ENCODE data around the gene PLA2G4B. TPM values are rescaled to one million over a fixed set of nuclear protein-coding genes. Genes with fewer than 3 reads are reported as not detected.

PLA2G4B gene
- total and polyA plus RNA-seq, 10 of the 15 experiments (the other 5 are each of a cell fraction or from before 2014, with no cell fraction given), result 0.22 to 6.6 (median 2.9) TPM

GRCh38 chr15:41880156-41880877 lies 41.7 kb downstream of the PLA2G4B start (continued):
- TF ChIP-seq CEBPB (IDR thresholded peaks at IDR 0.05; ENCODE audit: borderline replicate concordance in 1 of 2, low read depth in 2 of 2, low read length in 2 of 2), result no peak
- TF ChIP-seq ATF7 (IDR thresholded peaks at IDR 0.05; ENCODE audit: low read depth), result no peak
- no peak for TF ChIP-seq BCL3 (IDR thresholded peaks at IDR 0.05; ENCODE audit: borderline replicate concordance, insufficient read depth, low read depth, low read length, poor library complexity, severe bottlenecking)
- no peak for TF ChIP-seq BMI1 (IDR thresholded peaks at IDR 0.05; ENCODE audit: borderline replicate concordance)

- H2AFZ ChIP-seq (ENCODE audit: control insufficient read depth, low read depth, low read length), result no peak overlapping the region
- H3K79me2 ChIP-seq (ENCODE audit: control insufficient read depth, insufficient read depth, low read length), result no peaks in the 10 kb centered on the region
- no peak overlapping the region for H3K9ac ChIP-seq (ENCODE audit: control insufficient read depth, insufficient read depth, low read length)
- ChIA-PET SMC1A (ENCODE audit: uncharacterized antibody, unreplicated experiment) (no interaction called here), RAD21 (ENCODE audit: unreplicated experiment) (interaction anchor here (1.3 kb wide), 1 partner anchor 103 kb away, joined by 3 read pairs; no protein-coding TSS in a partner anchor), CTCF (interaction anchor here (0.7 kb wide), 1 partner anchor 31 kb away, joined by 3 read pairs; no protein-coding TSS in a partner anchor), POLR2A (no interaction called here)
- ATAC-seq (no peak), DNase-seq (ENCODE audit: low read depth, low spot score) (no peak), FAIRE-seq (no peak)
- in situ Hi-C loops (cut with MboI), result no loop called here
- no peak overlapping the region for H3K4me2 ChIP-seq (ENCODE audit: control insufficient read depth, insufficient read depth)
- intact Hi-C loops (cut with micrococcal nuclease; ENCODE audit: unreplicated experiment), result no loop called here
- H3K4me3 ChIP-seq, result no peak overlapping the region
- H4K20me1 ChIP-seq (ENCODE audit: control insufficient read depth, insufficient read depth), result no peaks in the 10 kb centered on the region
- H3K4me1 ChIP-seq (ENCODE audit: control insufficient read depth, insufficient read depth, low read length), result no peaks in the 10 kb centered on the region
- H3K27me3 ChIP-seq (replicated peaks in 1 of 2; ENCODE audit: control insufficient read depth in 2 of 2, insufficient read depth in 2 of 2, low read length in 1 of 2), result peaks cover 0 to 2% of the 10 kb centered on the region in 2 experiments; a peak in 2 of 4 replicates
- no peaks in the 10 kb centered on the region for H3K9me3 ChIP-seq (replicated peaks; ENCODE audit: control insufficient read depth, insufficient read depth, low read length)
- H3K36me3 ChIP-seq (ENCODE audit: control insufficient read depth in 2 of 2, insufficient read depth in 2 of 2, low read length in 1 of 2), result no peaks in the 10 kb centered on the region
- BruUV-seq (replicated peaks), result no TSS peak
- no peak overlapping the region for H3K27ac ChIP-seq (ENCODE audit: control insufficient read depth, insufficient read depth)
- 30% methylated on average over 8 of the region's 8 CpGs for WGBS (ENCODE audit: insufficient coverage, insufficient replicate concordance, low lambda C conversion rate, missing lambda C conversion rate)
- TF ChIP-seq SIX5 (IDR thresholded peaks at IDR 0.05; ENCODE audit: low read depth, low read length, severe bottlenecking) (no peak), ZNF217 (IDR thresholded peaks at IDR 0.05) (no peak), GABPA (IDR thresholded peaks at IDR 0.05; ENCODE audit: low read depth) (no peak), CUX1 (IDR thresholded peaks at IDR 0.05; ENCODE audit: insufficient replicate concordance, low read depth, low read length) (no peak), MLLT1 (IDR thresholded peaks at IDR 0.05) (no peak), NFYA (IDR thresholded peaks at IDR 0.05; ENCODE audit: borderline replicate concordance, low read depth, low read length) (no peak), SRF (IDR thresholded peaks at IDR 0.05; ENCODE audit: low read depth in 2 of 2, low read length in 2 of 2) (no peak), NBN (IDR thresholded peaks at IDR 0.05) (no peak), BCL3 (IDR thresholded peaks at IDR 0.05; ENCODE audit: borderline replicate concordance, insufficient read depth, low read depth, low read length, poor library complexity, severe bottlenecking) (no peak)
Measured at GRCh38 chr15:41881086-41881485, 42.4 kb downstream of the PLA2G4B start.

Measured in GM12878 (cell line).